ENCODE measurements around the gene ANGPTL4. TPM values are rescaled to one million over a fixed set of nuclear protein-coding genes. Genes with fewer than 3 reads are reported as not detected.
"Not testable (repeated sequence)": the region's sequence is repeated elsewhere in the genome, so short reads cannot be mapped to it uniquely, and the experiment has no call there.

Gene ANGPTL4
- total RNA-seq, 1 donor, result 1.1 TPM

DNA sequence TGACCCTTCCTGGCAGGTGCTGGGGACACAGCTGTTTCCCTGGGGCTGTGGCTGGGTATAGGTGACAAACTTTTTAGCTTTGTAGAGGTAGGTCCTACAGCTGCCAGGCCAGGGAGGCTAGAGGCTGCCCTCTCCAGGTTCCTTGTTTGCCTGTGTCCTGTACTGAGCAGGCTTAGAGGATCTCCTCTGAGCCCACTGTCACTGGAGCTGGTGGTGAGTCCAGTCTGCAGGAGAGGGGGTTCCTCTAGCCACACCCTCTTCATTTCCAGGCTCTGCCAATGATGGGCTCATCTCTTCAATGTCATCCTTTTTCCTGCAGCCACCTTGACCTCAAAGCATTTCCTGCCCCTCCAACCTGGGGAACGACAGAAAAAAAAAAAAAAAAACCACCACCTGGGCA is 13.6 kb downstream of the ANGPTL4 start:
- peaks cover 16% of the 10 kb centered on the region for H3K36me3 ChIP-seq (ENCODE audit: insufficient read depth, low read length)
- no peak overlapping the region for H2AFZ ChIP-seq (ENCODE audit: low read length)
- TF ChIP-seq, protein P1, sequence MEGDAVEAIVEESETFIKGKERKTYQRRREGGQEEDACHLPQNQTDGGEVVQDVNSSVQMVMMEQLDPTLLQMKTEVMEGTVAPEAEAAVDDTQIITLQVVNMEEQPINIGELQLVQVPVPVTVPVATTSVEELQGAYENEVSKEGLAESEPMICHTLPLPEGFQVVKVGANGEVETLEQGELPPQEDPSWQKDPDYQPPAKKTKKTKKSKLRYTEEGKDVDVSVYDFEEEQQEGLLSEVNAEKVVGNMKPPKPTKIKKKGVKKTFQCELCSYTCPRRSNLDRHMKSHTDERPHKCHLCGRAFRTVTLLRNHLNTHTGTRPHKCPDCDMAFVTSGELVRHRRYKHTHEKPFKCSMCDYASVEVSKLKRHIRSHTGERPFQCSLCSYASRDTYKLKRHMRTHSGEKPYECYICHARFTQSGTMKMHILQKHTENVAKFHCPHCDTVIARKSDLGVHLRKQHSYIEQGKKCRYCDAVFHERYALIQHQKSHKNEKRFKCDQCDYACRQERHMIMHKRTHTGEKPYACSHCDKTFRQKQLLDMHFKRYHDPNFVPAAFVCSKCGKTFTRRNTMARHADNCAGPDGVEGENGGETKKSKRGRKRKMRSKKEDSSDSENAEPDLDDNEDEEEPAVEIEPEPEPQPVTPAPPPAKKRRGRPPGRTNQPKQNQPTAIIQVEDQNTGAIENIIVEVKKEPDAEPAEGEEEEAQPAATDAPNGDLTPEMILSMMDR (IDR thresholded peaks at IDR 0.05; ENCODE audit: extremely low read depth, low read depth, low read length), result no peak
- DNase-seq (ENCODE audit: insufficient read length, low spot score, missing footprints), result peak; percentile 27
- H3K4me3 ChIP-seq (ENCODE audit: insufficient read depth, low read length), result no peak overlapping the region
- no peaks in the 10 kb centered on the region for H3K4me1 ChIP-seq (ENCODE audit: insufficient read depth, low read length)
- no peaks in the 10 kb centered on the region for H3K27me3 ChIP-seq (ENCODE audit: insufficient read depth, low read length)
- no peak overlapping the region for H3K27ac ChIP-seq (ENCODE audit: low read depth, low read length)
- peaks cover 4% of the 10 kb centered on the region for H4K20me1 ChIP-seq (ENCODE audit: insufficient read depth, low read length)
- H3K9me3 ChIP-seq (ENCODE audit: low read depth, low read length), result no peaks in the 10 kb centered on the region
- H3K79me2 ChIP-seq (ENCODE audit: insufficient read depth, low read length), result no peaks in the 10 kb centered on the region
- no peak overlapping the region for H3K4me2 ChIP-seq (ENCODE audit: insufficient read depth, low read length)

DNA sequence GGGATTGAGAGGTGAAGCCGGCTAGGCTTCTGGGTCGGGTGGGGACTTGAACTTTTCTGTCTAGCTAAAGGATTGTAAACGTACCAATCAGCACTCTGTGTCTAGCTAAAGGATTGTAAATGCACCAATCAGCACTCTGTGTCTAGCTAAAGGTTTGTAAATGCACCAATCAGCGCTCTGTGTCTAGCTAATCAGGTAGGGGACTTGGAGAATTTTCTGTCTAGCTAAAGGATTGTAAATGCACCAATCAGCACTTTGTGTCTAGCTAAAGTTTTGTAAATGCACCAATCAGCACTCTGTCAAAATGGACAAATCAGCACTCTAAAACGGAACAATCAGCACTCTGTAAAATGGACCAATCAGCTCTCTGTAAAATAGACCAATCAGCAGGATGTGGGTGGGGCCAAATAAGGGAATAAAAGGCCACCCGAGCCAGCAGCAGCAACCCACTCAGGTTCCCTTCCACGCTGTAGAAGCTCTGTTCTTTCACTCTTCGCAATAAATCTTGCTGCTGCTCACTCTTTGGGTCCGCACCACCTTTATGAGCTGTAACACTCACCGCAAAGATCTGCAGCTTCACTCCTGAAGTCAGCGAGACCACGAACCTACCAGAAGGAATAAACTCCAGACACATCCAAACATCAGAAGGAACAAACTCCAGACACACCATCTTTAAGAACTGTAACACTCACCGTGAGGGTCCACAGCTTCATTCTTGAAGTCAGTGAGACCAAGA is 15.4 kb downstream of the ANGPTL4 start:
- not testable (repeated sequence) for H3K4me3 ChIP-seq (ENCODE audit: insufficient read depth, low read length); H3K4me1 ChIP-seq (ENCODE audit: insufficient read depth, low read length); H3K79me2 ChIP-seq (ENCODE audit: insufficient read depth, low read length); H3K27me3 ChIP-seq (ENCODE audit: insufficient read depth, low read length); H3K9me3 ChIP-seq (ENCODE audit: low read depth, low read length); H4K20me1 ChIP-seq (ENCODE audit: insufficient read depth, low read length); H3K27ac ChIP-seq (ENCODE audit: low read depth, low read length); H3K36me3 ChIP-seq (ENCODE audit: insufficient read depth, low read length); DNase-seq (ENCODE audit: insufficient read length, low spot score, missing footprints); H3K4me2 ChIP-seq (ENCODE audit: insufficient read depth, low read length); H2AFZ ChIP-seq (ENCODE audit: low read length)

DNA sequence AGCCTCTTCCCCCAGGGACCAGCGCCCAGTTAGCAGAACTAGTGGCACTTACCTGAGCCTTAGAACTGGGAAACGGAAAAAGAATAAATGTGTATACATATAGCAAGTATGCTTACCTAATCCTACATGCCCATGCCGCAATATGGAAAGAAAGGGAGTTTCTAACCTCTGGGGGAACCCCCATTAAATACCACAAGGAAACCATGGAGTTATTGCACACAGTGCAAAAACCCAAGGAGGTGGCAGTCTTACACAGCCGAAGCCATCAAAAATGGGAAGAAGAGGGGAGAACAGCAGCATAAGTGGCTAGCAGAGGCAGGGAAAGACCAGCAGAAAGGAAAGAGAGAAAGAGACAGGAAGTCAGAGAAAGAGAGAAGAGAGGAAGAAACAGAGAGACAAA is 20.6 kb downstream of the ANGPTL4 start:
- not testable (repeated sequence) for H3K79me2 ChIP-seq (ENCODE audit: insufficient read depth, low read length); H3K27ac ChIP-seq (ENCODE audit: low read depth, low read length); H3K4me2 ChIP-seq (ENCODE audit: insufficient read depth, low read length); H2AFZ ChIP-seq (ENCODE audit: low read length); H3K4me1 ChIP-seq (ENCODE audit: insufficient read depth, low read length); H3K27me3 ChIP-seq (ENCODE audit: insufficient read depth, low read length); H3K36me3 ChIP-seq (ENCODE audit: insufficient read depth, low read length); H3K4me3 ChIP-seq (ENCODE audit: insufficient read depth, low read length); H4K20me1 ChIP-seq (ENCODE audit: insufficient read depth, low read length); DNase-seq (ENCODE audit: insufficient read length, low spot score, missing footprints); H3K9me3 ChIP-seq (ENCODE audit: low read depth, low read length)

DNA sequence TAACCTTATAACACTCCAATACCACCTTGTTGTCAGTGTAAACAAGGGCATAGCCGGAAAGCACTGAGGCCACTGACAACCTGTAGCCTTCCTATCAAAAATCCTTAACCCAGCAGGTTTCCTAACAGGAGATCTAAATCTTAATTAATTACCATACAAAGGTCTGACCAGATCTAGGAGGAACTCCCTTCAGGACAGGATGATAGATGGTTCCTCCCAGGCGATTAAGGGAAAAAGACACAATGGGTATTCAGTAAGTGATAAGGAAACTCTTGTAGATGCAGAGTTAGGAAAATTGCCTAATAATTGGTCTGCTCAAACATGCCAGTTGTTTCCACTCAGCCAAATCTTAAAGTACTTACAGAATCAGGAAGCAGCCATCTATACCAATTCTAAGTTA is 21.1 kb downstream of the ANGPTL4 start:
- not testable (repeated sequence) for H3K9me3 ChIP-seq (ENCODE audit: low read depth, low read length); DNase-seq (ENCODE audit: insufficient read length, low spot score, missing footprints); H2AFZ ChIP-seq (ENCODE audit: low read length); H3K4me2 ChIP-seq (ENCODE audit: insufficient read depth, low read length); H3K27ac ChIP-seq (ENCODE audit: low read depth, low read length); H3K4me1 ChIP-seq (ENCODE audit: insufficient read depth, low read length); H3K27me3 ChIP-seq (ENCODE audit: insufficient read depth, low read length); H4K20me1 ChIP-seq (ENCODE audit: insufficient read depth, low read length); H3K36me3 ChIP-seq (ENCODE audit: insufficient read depth, low read length); H3K79me2 ChIP-seq (ENCODE audit: insufficient read depth, low read length); H3K4me3 ChIP-seq (ENCODE audit: insufficient read depth, low read length)

DNA sequence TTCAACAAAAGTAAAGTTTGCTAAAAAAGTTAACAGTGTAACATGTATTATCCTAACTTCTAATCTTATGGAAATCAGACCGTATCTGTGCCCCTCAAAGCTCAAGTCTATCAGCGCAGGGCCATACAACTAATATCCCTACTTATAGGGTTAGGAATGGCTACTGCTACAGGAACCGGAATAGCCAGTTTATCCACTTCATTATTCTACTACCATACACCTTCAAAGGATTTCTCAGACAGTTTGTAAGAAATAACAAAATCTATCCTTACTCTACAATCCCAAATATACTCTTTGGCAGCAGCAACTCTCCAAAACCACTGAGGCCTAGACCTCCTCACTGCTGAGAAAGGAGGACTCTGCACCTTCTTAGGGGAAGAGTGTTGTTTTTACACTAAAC is 21.6 kb downstream of the ANGPTL4 start:
- H3K4me2 ChIP-seq (ENCODE audit: insufficient read depth, low read length); H4K20me1 ChIP-seq (ENCODE audit: insufficient read depth, low read length); H3K27me3 ChIP-seq (ENCODE audit: insufficient read depth, low read length); H3K79me2 ChIP-seq (ENCODE audit: insufficient read depth, low read length); DNase-seq (ENCODE audit: insufficient read length, low spot score, missing footprints); H3K9me3 ChIP-seq (ENCODE audit: low read depth, low read length); H2AFZ ChIP-seq (ENCODE audit: low read length); H3K4me3 ChIP-seq (ENCODE audit: insufficient read depth, low read length); H3K36me3 ChIP-seq (ENCODE audit: insufficient read depth, low read length); H3K27ac ChIP-seq (ENCODE audit: low read depth, low read length); H3K4me1 ChIP-seq (ENCODE audit: insufficient read depth, low read length): not testable (repeated sequence)

DNA sequence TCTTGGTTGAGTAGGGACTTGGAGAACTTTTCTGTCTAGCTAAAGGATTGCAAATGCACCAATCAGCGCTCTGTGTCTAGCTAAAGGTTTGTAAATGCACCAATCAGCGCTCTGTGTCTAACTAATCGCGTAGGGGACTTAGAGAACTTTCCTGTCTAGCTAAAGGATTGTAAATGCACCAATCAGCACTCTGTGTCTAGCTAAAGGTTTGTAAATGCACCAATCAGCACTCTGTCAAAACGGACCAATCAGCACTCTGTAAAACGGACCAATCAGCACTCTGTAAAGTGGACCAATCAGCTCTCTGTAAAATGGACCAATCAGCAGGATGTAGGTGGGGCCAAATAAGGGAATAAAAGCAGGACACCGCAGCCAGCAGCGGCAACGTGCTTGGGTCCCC is 22.5 kb downstream of the ANGPTL4 start:
- H2AFZ ChIP-seq (ENCODE audit: low read length); H3K4me1 ChIP-seq (ENCODE audit: insufficient read depth, low read length); H4K20me1 ChIP-seq (ENCODE audit: insufficient read depth, low read length); DNase-seq (ENCODE audit: insufficient read length, low spot score, missing footprints); H3K36me3 ChIP-seq (ENCODE audit: insufficient read depth, low read length); H3K9me3 ChIP-seq (ENCODE audit: low read depth, low read length); H3K27me3 ChIP-seq (ENCODE audit: insufficient read depth, low read length); H3K4me3 ChIP-seq (ENCODE audit: insufficient read depth, low read length); H3K4me2 ChIP-seq (ENCODE audit: insufficient read depth, low read length); H3K79me2 ChIP-seq (ENCODE audit: insufficient read depth, low read length); H3K27ac ChIP-seq (ENCODE audit: low read depth, low read length): not testable (repeated sequence)
